SK-N-SH (cell line): ENCODE results near the gene INTS6L. TPM values are rescaled to one million over a fixed set of nuclear protein-coding genes. Genes with fewer than 3 reads are reported as not detected.

ENCODE experiments used
- CTCF ChIA-PET: fragments of 300-600, 350-600 bp; formaldehyde crosslinking; extraction: SDS; loops from one replicate; lab custom pipeline; 2021; lab: Yijun Ruan, JAX
- POLR2A ChIA-PET: fragments of 350-600 bp; sonication (Branson Sonifier 250); formaldehyde crosslinking; extraction: SDS; loops from one replicate; lab custom pipeline; 2020; ENCODE audit warnings: antibody characterized with exemption, inconsistent platforms; lab: Yijun Ruan, JAX
- DNase-seq: peaks from one replicate; pipeline ENCODE4 v3.0.0; 2012
- H2AFZ ChIP-seq: fragments of 200-600 bp; sonication (generic); 2 replicates; pipeline ENCODE4 v1.8.1; 2016; ENCODE audit warnings: antibody characterized with exemption, mild to moderate bottlenecking, low read depth
- H3F3A ChIP-seq: fragments of 200-600 bp; sonication (generic); replicated peaks from 2 replicates; pipeline ENCODE3; 2016; ENCODE audit warnings: antibody characterized with exemption, mild to moderate bottlenecking; ENCODE audit not compliant: insufficient read depth
- H3K27ac ChIP-seq, 2 experiments: fragments of 200-500 bp in 1 of 2; fragments of 200-600 bp in 1 of 2; sonication (Bioruptor generic) in 1 of 2; sonication (generic), shearing (Covaris generic) in 1 of 2; 2 replicates each; pipeline versions ENCODE4 v1.5.1 to v1.6.1; 2014 to 2016; ENCODE audit warnings: low read depth in 2 of 2, inconsistent platforms in 1 of 2, low read length in 1 of 2, mild to moderate bottlenecking in 1 of 2, mixed read lengths in 1 of 2
- H3K27me3 ChIP-seq: fragments of 200-600 bp; sonication (generic), shearing (Covaris generic); 2 replicates; pipeline ENCODE4 v1.6.1; 2016; ENCODE audit warnings: mixed run types; ENCODE audit not compliant: insufficient read depth
- H3K36me3 ChIP-seq, 2 experiments: fragments of 200-500 bp in 1 of 2; fragments of 200-600 bp in 1 of 2; sonication (Bioruptor generic) in 1 of 2; sonication (generic) in 1 of 2; replicated peaks in 1 of 2; 2 replicates each; pipeline versions ENCODE3 to v1.5.1; 2014 to 2016; ENCODE audit warnings: low read length in 1 of 2, mild to moderate bottlenecking in 1 of 2; ENCODE audit not compliant: insufficient read depth in 2 of 2, control insufficient read depth in 1 of 2
- H3K4me1 ChIP-seq, 2 experiments: fragments of 200-500 bp in 1 of 2; fragments of 200-600 bp in 1 of 2; sonication (Bioruptor generic) in 1 of 2; sonication (generic), shearing (Covaris generic) in 1 of 2; 2 replicates each; pipeline versions ENCODE4 v1.5.1 to v1.6.1; 2014 to 2016; ENCODE audit warnings: low read depth in 1 of 2, low read length in 1 of 2, mixed run types in 1 of 2; ENCODE audit not compliant: insufficient read depth in 2 of 2, control insufficient read depth in 1 of 2
- H3K4me2 ChIP-seq: fragments of 200-600 bp; sonication (generic), shearing (Covaris generic); 2 replicates; pipeline ENCODE4 v1.6.1; 2017; ENCODE audit warnings: mixed run types
- H3K4me3 ChIP-seq, 2 experiments: fragments of 200-500 bp in 1 of 2; fragments of 200-600 bp in 1 of 2; sonication (Bioruptor generic) in 1 of 2; sonication (generic), shearing (Covaris generic) in 1 of 2; 2 replicates each; pipeline versions ENCODE4 v1.5.1 to v1.8.1; 2014 to 2016; ENCODE audit warnings: low read depth in 2 of 2, inconsistent platforms in 1 of 2, low read length in 1 of 2, mild to moderate bottlenecking in 1 of 2, mixed read lengths in 1 of 2, moderate library complexity in 1 of 2
- H3K79me2 ChIP-seq: fragments of 200-600 bp; sonication (generic); 2 replicates; pipeline ENCODE4 v1.8.1; 2017; ENCODE audit warnings: mild to moderate bottlenecking; ENCODE audit not compliant: insufficient read depth
- H3K9ac ChIP-seq: fragments of 200-600 bp; sonication (generic); 2 replicates; pipeline ENCODE4 v1.6.1; 2017; ENCODE audit warnings: mixed run types
- H3K9me2 ChIP-seq: fragments of 200-600 bp; sonication (generic); 2 replicates; pipeline ENCODE4 v1.6.1; 2017; ENCODE audit warnings: mixed run types
- H3K9me3 ChIP-seq: fragments of 200-600 bp; sonication (generic); 2 replicates; pipeline ENCODE4 v1.6.1; 2017; ENCODE audit warnings: mixed run types, mild to moderate bottlenecking, moderate library complexity
- H4K20me1 ChIP-seq: fragments of 200-600 bp; sonication (generic); 2 replicates; pipeline ENCODE4 v1.6.1; 2017; ENCODE audit warnings: mild to moderate bottlenecking, mixed run types; ENCODE audit not compliant: insufficient read depth
- CHD2 ChIP-seq: fragments of 150-350 bp; IDR thresholded peaks from 2 replicates; pipeline ENCODE4 v1.6.1; 2018; ENCODE audit warnings: low read length; ENCODE audit not compliant: partially characterized antibody
- CTCF ChIP-seq: fragments of 200-600 bp; sonication (generic); IDR thresholded peaks from 2 replicates; pipeline ENCODE4 v1.6.1; 2017; ENCODE audit warnings: antibody characterized with exemption, mild to moderate bottlenecking, moderate library complexity
- EZH2phosphoT487 ChIP-seq: fragments of 200-600 bp; sonication (generic); IDR thresholded peaks from 2 replicates; pipeline ENCODE4 v1.6.1; 2017; ENCODE audit warnings: low read depth, mixed run types, mild to moderate bottlenecking, antibody characterized with exemption, moderate library complexity, borderline replicate concordance
- FOSL2 ChIP-seq: IDR thresholded peaks from 2 replicates; pipeline ENCODE4 v1.4.0; 2012; ENCODE audit warnings: low read depth, mild to moderate bottlenecking, moderate library complexity, borderline replicate concordance
- IRF3 ChIP-seq: fragments of 150-350 bp; IDR thresholded peaks from 2 replicates; pipeline ENCODE4 v1.6.1; 2016; ENCODE audit warnings: mild to moderate bottlenecking, low read depth, low read length
- MEF2A ChIP-seq: IDR thresholded peaks from 2 replicates; pipeline ENCODE4 v1.4.0; 2012; ENCODE audit warnings: low read depth, borderline replicate concordance
- NFIC ChIP-seq: IDR thresholded peaks from 2 replicates; pipeline ENCODE4 v1.4.0; 2012; ENCODE audit warnings: borderline replicate concordance
- PBX3 ChIP-seq: IDR thresholded peaks from 2 replicates; pipeline ENCODE4; 2012
- REST ChIP-seq: IDR thresholded peaks from 2 replicates; pipeline ENCODE4 v1.6.1; 2012; ENCODE audit warnings: mild to moderate bottlenecking, low read depth, low read length, moderate library complexity
- TAF1 ChIP-seq: IDR thresholded peaks from 2 replicates; pipeline ENCODE4 v1.6.1; 2012; ENCODE audit warnings: low read depth, mild to moderate bottlenecking, low read length, moderate library complexity, borderline replicate concordance
- TCF12 ChIP-seq: IDR thresholded peaks from 2 replicates; pipeline ENCODE4 v1.4.0; 2012
- USF1 ChIP-seq: IDR thresholded peaks from 2 replicates; pipeline ENCODE4 v1.4.0; 2012; ENCODE audit warnings: low read depth, borderline replicate concordance
- WGBS: methylation state at CpG from one replicate; pipeline ENCODE4 v1.1.6; 2017; ENCODE audit warnings: low lambda C conversion rate; 5-methylcytosine and 5-hydroxymethylcytosine counted together
- polyA plus RNA-seq, 3 experiments: library from polyadenylated mRNA; depleted of rRNA; stranded (reverse); fragments of >200 nt; gene quantifications; 2 replicates each; pipeline ENCODE4 v1.2.3, GENCODE V29; 2012

Gene INTS6L
- polyA plus RNA-seq, 1 of the 3 experiments (the other 2 are of a cell fraction): 2.0 TPM

GRCh38 chrX:135549519-135549918 is 29.1 kb downstream of the INTS6L start:
- WGBS: 36% methylated on average over 2 of the region's 2 CpGs
- Histone ChIP-seq H3K9ac (no peak overlapping the region), H3K27ac (no peak overlapping the region), H3K79me2 (no peaks in the 10 kb centered on the region), H2AFZ (no peak overlapping the region), H3F3A (no peaks in the 10 kb centered on the region), H3K4me2 (no peak overlapping the region), H3K36me3 (no peaks in the 10 kb centered on the region), H3K9me2 (no peaks in the 10 kb centered on the region; the same call in 1 of the 2 replicates), H3K4me3 (no peak overlapping the region), H4K20me1 (no peaks in the 10 kb centered on the region), H3K4me1 (no peaks in the 10 kb centered on the region), H3K27me3 (no peaks in the 10 kb centered on the region), H3K9me3 (no peaks in the 10 kb centered on the region)
- ChIA-PET CTCF (no interaction called here), POLR2A (no interaction called here)
- no peak for DNase-seq
- TF ChIP-seq FOSL2 (no peak), PBX3 (no peak), IRF3 (no peak), TAF1 (no peak), CTCF (no peak), CHD2 (no peak), EZH2phosphoT487 (no peak), MEF2A (no peak), USF1 (no peak), REST (no peak), NFIC (no peak), TCF12 (no peak)
